ENCODE results near the gene TMCC2. TPM values are rescaled to one million over a fixed set of nuclear protein-coding genes. Genes with fewer than 3 reads are reported as not detected.

TMCC2 gene
- total and polyA plus RNA-seq, 12 donors: 0.62 to 2.6 (median 1.8) TPM

DNA sequence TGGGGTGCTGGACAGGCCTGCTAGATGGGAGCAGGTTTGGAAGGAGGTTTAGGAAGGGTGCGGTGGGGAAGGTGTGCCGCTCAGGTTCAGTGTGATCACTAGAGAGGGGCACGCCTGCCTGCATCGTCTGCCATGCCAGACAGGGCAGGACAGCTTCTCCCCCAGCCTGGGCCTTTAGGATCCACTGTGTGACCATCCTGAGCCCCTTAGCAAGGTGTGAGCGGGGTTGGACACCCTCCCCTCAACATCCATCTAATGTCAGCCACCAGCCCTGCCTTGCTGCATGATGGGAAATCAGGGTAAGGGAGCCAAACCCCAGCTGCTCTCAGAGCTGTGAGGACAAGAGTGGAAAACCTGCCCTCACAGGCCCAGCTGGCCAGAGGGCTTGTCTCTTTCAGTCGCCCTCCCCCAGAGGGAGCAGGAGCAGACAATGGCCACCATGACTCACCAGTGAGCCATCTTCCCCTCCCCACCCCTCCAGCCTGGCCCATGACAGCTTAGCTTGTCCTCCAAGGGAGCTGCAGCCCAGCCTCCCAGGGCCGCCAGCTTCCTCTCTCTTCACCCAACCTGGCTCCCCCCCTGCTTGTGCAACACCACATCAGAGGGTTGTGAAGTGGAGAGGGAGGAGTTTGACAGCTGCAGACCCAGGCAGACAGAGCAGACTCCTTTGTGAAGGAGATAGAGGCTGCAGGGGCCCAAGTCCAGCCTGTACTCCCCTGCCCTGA, 56.8 kb downstream of the TMCC2 start:
- peak; percentile 71 to 96 (median 91) for ATAC-seq
- intact Hi-C loops (cut with DNase I): no loop called here
- no peaks in the 10 kb centered on the region for H3K9me3 ChIP-seq
- H3K4me1 ChIP-seq: peaks cover 5 to 62% (median 22%) of the 10 kb centered on the region in 9 donors
- no peaks in the 10 kb centered on the region for H3K27me3 ChIP-seq
- TF ChIP-seq, protein P1, sequence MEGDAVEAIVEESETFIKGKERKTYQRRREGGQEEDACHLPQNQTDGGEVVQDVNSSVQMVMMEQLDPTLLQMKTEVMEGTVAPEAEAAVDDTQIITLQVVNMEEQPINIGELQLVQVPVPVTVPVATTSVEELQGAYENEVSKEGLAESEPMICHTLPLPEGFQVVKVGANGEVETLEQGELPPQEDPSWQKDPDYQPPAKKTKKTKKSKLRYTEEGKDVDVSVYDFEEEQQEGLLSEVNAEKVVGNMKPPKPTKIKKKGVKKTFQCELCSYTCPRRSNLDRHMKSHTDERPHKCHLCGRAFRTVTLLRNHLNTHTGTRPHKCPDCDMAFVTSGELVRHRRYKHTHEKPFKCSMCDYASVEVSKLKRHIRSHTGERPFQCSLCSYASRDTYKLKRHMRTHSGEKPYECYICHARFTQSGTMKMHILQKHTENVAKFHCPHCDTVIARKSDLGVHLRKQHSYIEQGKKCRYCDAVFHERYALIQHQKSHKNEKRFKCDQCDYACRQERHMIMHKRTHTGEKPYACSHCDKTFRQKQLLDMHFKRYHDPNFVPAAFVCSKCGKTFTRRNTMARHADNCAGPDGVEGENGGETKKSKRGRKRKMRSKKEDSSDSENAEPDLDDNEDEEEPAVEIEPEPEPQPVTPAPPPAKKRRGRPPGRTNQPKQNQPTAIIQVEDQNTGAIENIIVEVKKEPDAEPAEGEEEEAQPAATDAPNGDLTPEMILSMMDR (IDR thresholded peaks at IDR 0.05): no peak
- peak; percentile 75 to 79 for DNase-seq
- no peaks in the 10 kb centered on the region for H3K36me3 ChIP-seq
- 84 to 86% methylated on average over 7 of the region's 7 CpGs for WGBS, 2 donors
- peak overlapping the region in 7 of 10 donors; percentile 9 to 87 (median 32) for H3K27ac ChIP-seq
- no peak overlapping the region for H3K4me3 ChIP-seq

DNA sequence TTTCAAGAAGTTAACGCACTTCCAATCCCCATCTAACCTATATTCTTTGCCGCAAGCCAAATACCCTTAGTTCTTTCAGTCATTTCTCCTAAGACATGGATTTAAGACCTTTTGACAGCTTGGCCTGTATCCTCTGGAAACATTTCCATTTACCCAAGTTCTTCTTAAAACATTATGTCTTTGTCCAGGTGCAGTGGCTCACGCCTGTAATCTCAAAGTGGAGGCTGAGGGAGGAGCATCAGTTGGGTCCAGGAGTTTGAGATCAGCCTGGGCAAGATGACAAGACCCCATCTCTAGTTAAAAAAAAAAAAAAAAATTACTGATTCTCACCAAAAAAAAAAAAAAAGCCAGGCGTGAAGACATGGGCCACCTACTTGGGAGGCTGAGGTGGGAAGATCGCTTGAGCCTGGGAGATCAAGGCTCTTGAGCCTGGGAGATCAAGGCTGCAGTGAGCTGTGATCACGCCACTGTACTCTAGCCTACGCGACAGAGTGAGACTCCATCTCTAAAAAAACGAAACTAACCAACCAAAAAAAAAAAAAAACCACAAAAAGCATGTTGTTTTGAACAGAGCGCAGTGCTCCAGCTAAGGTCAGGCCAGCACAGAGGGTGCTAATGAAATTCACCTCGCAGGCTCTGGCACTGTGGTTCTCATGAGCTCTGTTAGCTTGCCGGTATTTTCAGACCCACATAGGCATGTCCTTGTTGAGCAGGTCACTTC, 57.8 kb downstream of the TMCC2 start:
- no peaks in the 10 kb centered on the region for H3K36me3 ChIP-seq
- H3K9me3 ChIP-seq: no peaks in the 10 kb centered on the region
- H3K4me1 ChIP-seq: peaks cover 5 to 62% (median 22%) of the 10 kb centered on the region in 9 donors
- peak overlapping the region in 1 of 10 donors; percentile 8 for H3K4me3 ChIP-seq
- intact Hi-C loops (cut with DNase I): no loop called here
- ATAC-seq: peak in 5 of 8 donors; percentile 17 to 48 (median 35)
- H3K27me3 ChIP-seq: no peaks in the 10 kb centered on the region
- H3K27ac ChIP-seq: peak overlapping the region in 6 of 10 donors; percentile 10 to 87 (median 36)
- TF ChIP-seq, protein P1 (IDR thresholded peaks at IDR 0.05): no peak
- DNase-seq: no peak
- 80 to 82% methylated on average over 12 of the region's 12 CpGs for WGBS, 2 donors

DNA sequence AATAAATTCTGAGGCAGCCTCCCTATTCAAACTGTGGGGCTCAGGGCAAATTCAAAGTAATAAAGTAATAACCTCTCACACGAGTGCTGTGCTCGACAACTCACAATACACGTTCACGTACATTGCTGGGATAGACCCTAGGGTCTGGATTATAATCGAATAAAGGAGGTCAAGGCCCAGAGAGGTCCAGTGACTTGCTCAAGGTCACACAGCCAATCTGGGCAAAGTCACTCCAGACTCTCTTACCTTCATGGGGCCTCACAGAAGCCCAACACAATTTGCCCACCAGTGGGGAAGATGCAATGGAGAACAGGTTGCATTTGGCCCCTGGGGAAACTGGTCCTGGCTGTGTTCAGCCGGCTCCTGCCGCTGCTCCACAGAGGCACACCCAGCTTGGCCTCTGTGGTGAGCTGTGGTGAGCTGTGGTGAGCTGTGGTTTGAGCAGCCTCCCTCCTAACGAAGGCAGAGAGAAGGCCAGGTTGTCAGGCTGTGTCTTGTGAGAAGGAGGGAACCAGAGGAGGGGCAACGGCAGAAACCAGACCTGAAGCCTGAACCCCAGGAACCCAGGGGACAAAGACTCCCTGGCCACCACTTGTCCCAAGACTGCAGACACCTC, 58.7 kb downstream of the TMCC2 start:
- TF ChIP-seq, protein P1 (IDR thresholded peaks at IDR 0.05): no peak
- ATAC-seq: no peak
- Histone ChIP-seq H3K4me3 (peak overlapping the region in 1 of 10 donors; percentile 8), H3K27me3 (no peaks in the 10 kb centered on the region), H3K36me3 (no peaks in the 10 kb centered on the region), H3K9me3 (no peaks in the 10 kb centered on the region), H3K4me1 (peaks cover 5 to 62% (median 22%) of the 10 kb centered on the region in 9 donors), H3K27ac (peak overlapping the region in 1 of 10 donors; percentile 87)
- no peak for DNase-seq
- intact Hi-C loops (cut with DNase I): no loop called here
- 92 to 96% methylated on average over 9 of the region's 9 CpGs for WGBS, 2 donors

DNA sequence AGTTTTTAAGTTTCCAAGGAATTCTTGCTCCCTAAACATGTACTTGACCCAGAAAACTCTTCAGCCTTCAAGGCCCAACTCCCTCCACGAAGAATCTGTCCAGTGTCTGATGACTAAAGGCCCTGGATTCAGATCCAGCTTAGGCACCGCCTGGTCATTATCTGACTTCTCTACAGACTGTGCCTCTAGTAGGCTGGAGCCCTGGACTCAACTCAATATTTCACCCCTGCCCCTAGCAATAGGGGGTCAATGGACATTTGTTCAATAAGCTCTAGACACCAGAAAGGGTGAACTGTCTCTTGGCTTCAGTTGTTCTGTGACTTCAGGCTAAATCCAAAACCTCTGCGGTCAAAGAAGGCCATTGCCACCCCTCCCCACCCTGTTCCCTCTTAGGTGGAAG, 59.3 kb downstream of the TMCC2 start:
- Histone ChIP-seq H3K4me3 (no peak overlapping the region), H3K36me3 (no peaks in the 10 kb centered on the region), H3K27ac (peak overlapping the region in 2 of 10 donors; percentile 38 to 87), H3K4me1 (peaks cover 5 to 62% (median 22%) of the 10 kb centered on the region in 9 donors), H3K9me3 (no peaks in the 10 kb centered on the region), H3K27me3 (no peaks in the 10 kb centered on the region)
- DNase-seq: no peak
- 93 to 95% methylated on average over 3 of the region's 3 CpGs for WGBS, 2 donors
- ATAC-seq: no peak
- intact Hi-C loops (cut with DNase I): no loop called here
- TF ChIP-seq, protein P1 (IDR thresholded peaks at IDR 0.05): no peak

Data from heart right ventricle (tissue), 16 donors.